H1 (cell line): ENCODE data around the gene ZNF500. TPM values are rescaled to one million over a fixed set of nuclear protein-coding genes. Genes with fewer than 3 reads are reported as not detected.

Experiments
- CTCF ChIA-PET: fragments of 300-600 bp; sonication (Branson Sonifier 250); formaldehyde crosslinking; loops from one replicate; lab custom pipeline; 2021; ENCODE audit not compliant: partially characterized antibody; lab: Charles Lee
- POLR2A ChIA-PET: fragments of 300-600 bp; sonication (Branson Sonifier 250); formaldehyde crosslinking; loops from one replicate; lab custom pipeline; 2021; ENCODE audit warnings: inconsistent platforms; ENCODE audit not compliant: partially characterized antibody; lab: Charles Lee
- DNase-seq, 2 experiments: peaks; one replicate each; pipeline versions ENCODE4 v3.0.0 to v3.0.0-alpha.2; 2010 to 2022; ENCODE audit warnings: low spot score in 2 of 2, low read depth in 1 of 2, mixed read lengths in 1 of 2
- FAIRE-seq: peaks from 2 replicates; lab custom pipeline; 2011; peaks lifted over from hg19 to GRCh38; lab: Jason Lieb, UNC
- H2AFZ ChIP-seq: 2 replicates; pipeline ENCODE4 v1.8.1; 2012; ENCODE audit warnings: low read length, inconsistent platforms
- H2AK5ac ChIP-seq: 2 replicates; pipeline ENCODE4 v1.6.1; 2013; ENCODE audit warnings: low read depth, low read length
- H2BK120ac ChIP-seq: replicated peaks from 2 replicates; pipeline ENCODE3; 2013; ENCODE audit warnings: low read depth, low read length, inconsistent platforms
- H2BK12ac ChIP-seq: 2 replicates; pipeline ENCODE4 v1.6.1; 2013; ENCODE audit warnings: low read depth, low read length
- H2BK15ac ChIP-seq: 2 replicates; pipeline ENCODE4 v1.6.1; 2013; ENCODE audit warnings: low read length
- H2BK20ac ChIP-seq: 2 replicates; pipeline ENCODE4 v1.6.1; 2013; ENCODE audit warnings: low read length
- H2BK5ac ChIP-seq: 2 replicates; pipeline ENCODE4 v1.6.1; 2013; ENCODE audit warnings: low read depth, low read length
- H3K14ac ChIP-seq: 2 replicates; pipeline ENCODE4 v1.6.1; 2013; ENCODE audit warnings: inconsistent platforms; ENCODE audit not compliant: insufficient read length
- H3K18ac ChIP-seq: 2 replicates; pipeline ENCODE4 v1.6.1; 2013; ENCODE audit warnings: low read length; ENCODE audit errors: extremely low read depth
- H3K23ac ChIP-seq: 2 replicates; pipeline ENCODE4 v1.6.1; 2013; ENCODE audit warnings: inconsistent platforms; ENCODE audit not compliant: insufficient read length
- H3K23me2 ChIP-seq: 2 replicates; pipeline ENCODE4 v1.6.1; 2013; ENCODE audit warnings: low read depth, low read length
- H3K27ac ChIP-seq: 2 replicates; pipeline ENCODE4 v1.6.1; 2011; ENCODE audit warnings: low read depth, low read length, inconsistent platforms
- H3K27me3 ChIP-seq, 4 experiments: replicated peaks in 1 of 4; 1 replicate in 1 of 4; 2 replicates in 3 of 4; pipeline versions ENCODE4 v1.6.1 to v1.8.1; 2011 to 2013; ENCODE audit warnings: low read length in 3 of 4, mild to moderate bottlenecking in 3 of 4, inconsistent platforms in 2 of 4, mixed read lengths in 2 of 4, moderate library complexity in 1 of 4; ENCODE audit not compliant: control insufficient read depth in 3 of 4, insufficient read depth in 3 of 4; ENCODE audit errors: extremely low read depth in 1 of 4
- H3K36me3 ChIP-seq, 4 experiments: 2 replicates each; pipeline versions ENCODE4 v1.6.1 to v1.8.1; 2011 to 2013; ENCODE audit warnings: mild to moderate bottlenecking in 4 of 4, low read length in 3 of 4, moderate library complexity in 2 of 4, control low read depth in 1 of 4, inconsistent platforms in 1 of 4; ENCODE audit not compliant: insufficient read depth in 4 of 4, control insufficient read depth in 2 of 4
- H3K4ac ChIP-seq: replicated peaks from 2 replicates; pipeline ENCODE3; 2013; ENCODE audit warnings: low read length, low read depth, mixed read lengths, inconsistent platforms; ENCODE audit not compliant: insufficient read length
- H3K4me1 ChIP-seq, 4 experiments: replicated peaks in 1 of 4; 1 replicate in 1 of 4; 2 replicates in 3 of 4; pipeline versions ENCODE4 v1.6.1 to v1.8.1; 2011 to 2013; ENCODE audit warnings: low read length in 3 of 4, inconsistent platforms in 2 of 4, mixed read lengths in 1 of 4; ENCODE audit not compliant: insufficient read depth in 4 of 4, control insufficient read depth in 3 of 4
- H3K4me2 ChIP-seq, 2 experiments: 2 replicates each; pipeline versions ENCODE4 v1.6.1 to v1.8.1; 2011 to 2013; ENCODE audit warnings: low read depth in 2 of 2, low read length in 2 of 2, control low read depth in 1 of 2, inconsistent platforms in 1 of 2, mild to moderate bottlenecking in 1 of 2; ENCODE audit not compliant: insufficient read depth in 1 of 2
- H3K4me3 ChIP-seq, 4 experiments: fragments of 200-600, 300-600 bp in 1 of 4; sonication (generic), shearing (Covaris generic), sonication (Bioruptor Twin) in 1 of 4; 2 replicates each; pipeline versions ENCODE4 v1.5.1 to v1.8.1; 2011 to 2016; ENCODE audit warnings: low read length in 4 of 4, low read depth in 3 of 4, control low read depth in 2 of 4, inconsistent platforms in 2 of 4, mild to moderate bottlenecking in 2 of 4, mixed read lengths in 1 of 4, moderate library complexity in 1 of 4; ENCODE audit not compliant: insufficient read depth in 2 of 4; ENCODE audit errors: extremely low read depth in 1 of 4
- H3K56ac ChIP-seq: replicated peaks from 2 replicates; pipeline ENCODE3; 2013; ENCODE audit warnings: low read depth, mild to moderate bottlenecking, mixed read lengths, low read length, inconsistent platforms; ENCODE audit not compliant: insufficient read length
- H3K79me1 ChIP-seq: 2 replicates; pipeline ENCODE4 v1.6.1; 2013; ENCODE audit warnings: low read depth, low read length, control low read depth
- H3K79me2 ChIP-seq, 2 experiments: 2 replicates each; pipeline versions ENCODE4 v1.6.1 to v1.8.1; 2012 to 2013; ENCODE audit warnings: low read length in 2 of 2, mild to moderate bottlenecking in 2 of 2, inconsistent platforms in 1 of 2; ENCODE audit not compliant: insufficient read depth in 2 of 2, control insufficient read depth in 1 of 2
- H3K9ac ChIP-seq, 4 experiments: replicated peaks in 1 of 4; 1 replicate in 1 of 4; 2 replicates in 3 of 4; pipeline versions ENCODE4 v1.6.1 to v1.8.1; 2011 to 2013; ENCODE audit warnings: low read depth in 3 of 4, low read length in 3 of 4, control low read depth in 2 of 4, mild to moderate bottlenecking in 2 of 4, moderate library complexity in 2 of 4, inconsistent platforms in 1 of 4; ENCODE audit errors: extremely low read depth in 1 of 4
- H3K9me3 ChIP-seq, 2 experiments: 2 replicates each; pipeline versions ENCODE4 v1.6.1 to v1.8.1; 2012 to 2013; ENCODE audit warnings: mild to moderate bottlenecking in 2 of 2, moderate library complexity in 2 of 2, control low read depth in 1 of 2, inconsistent platforms in 1 of 2, low read depth in 1 of 2, low read length in 1 of 2, mixed read lengths in 1 of 2; ENCODE audit not compliant: insufficient read depth in 2 of 2
- H4K20me1 ChIP-seq, 2 experiments: replicated peaks in 1 of 2; 2 replicates each; pipeline versions ENCODE3 to v1.8.1; 2011 to 2013; ENCODE audit warnings: inconsistent platforms in 2 of 2, low read length in 2 of 2, mild to moderate bottlenecking in 1 of 2; ENCODE audit not compliant: insufficient read depth in 2 of 2, control insufficient read depth in 1 of 2
- H4K5ac ChIP-seq: 2 replicates; pipeline ENCODE4 v1.6.1; 2013; ENCODE audit warnings: low read length, low read depth, mixed read lengths, inconsistent platforms; ENCODE audit not compliant: insufficient read length
- H4K8ac ChIP-seq: 2 replicates; pipeline ENCODE4 v1.8.0; 2013; ENCODE audit warnings: mild to moderate bottlenecking, moderate library complexity, low read length, inconsistent platforms; ENCODE audit not compliant: insufficient read depth; ENCODE audit errors: extremely low read depth
- H4K91ac ChIP-seq: replicated peaks from 2 replicates; pipeline ENCODE3; 2013; ENCODE audit warnings: low read length, mixed read lengths, inconsistent platforms; ENCODE audit not compliant: insufficient read length
- CEBPB ChIP-seq: IDR thresholded peaks from 2 replicates; pipeline ENCODE4 v1.6.1; 2012; ENCODE audit warnings: low read depth, low read length
- GABPA ChIP-seq: IDR thresholded peaks from 2 replicates; pipeline ENCODE4 v1.6.1; 2011; ENCODE audit warnings: mild to moderate bottlenecking, low read length, moderate library complexity, borderline replicate concordance; ENCODE audit not compliant: insufficient read depth
- HDAC6 ChIP-seq: IDR thresholded peaks from one replicate; pipeline ENCODE4 v1.7.1; 2012; ENCODE audit warnings: low read depth, mild to moderate bottlenecking, inconsistent platforms, low read length, moderate library complexity
- KDM1A ChIP-seq: fragments of 200-600, 300-600 bp; sonication (generic); IDR thresholded peaks from 2 replicates; pipeline ENCODE4 v1.7.1; 2016; ENCODE audit warnings: mild to moderate bottlenecking, low read length, borderline replicate concordance
- SP1 ChIP-seq: IDR thresholded peaks from 2 replicates; pipeline ENCODE4 v1.6.1; 2011; ENCODE audit warnings: low read depth, low read length
- WGBS, 2 experiments: shearing (Covaris generic) in 1 of 2; methylation state at CpG; one replicate each; pipeline versions ENCODE4 v1.1.6 to v1.1.7; 2013 to 2015; ENCODE audit warnings: low lambda C conversion rate in 2 of 2, mixed read lengths in 2 of 2, inconsistent platforms in 1 of 2, low coverage in 1 of 2, missing lambda C conversion rate in 1 of 2; ENCODE audit not compliant: insufficient replicate concordance in 2 of 2, insufficient coverage in 1 of 2, insufficient read length in 1 of 2; ENCODE audit errors: extremely low coverage in 1 of 2, missing lambda C conversion rate in 1 of 2; 5-methylcytosine and 5-hydroxymethylcytosine counted together
- polyA plus RNA-seq, 7 experiments: library from polyadenylated mRNA; depleted of rRNA in 3 of 7; stranded (reverse) in 5 of 7; unstranded in 2 of 7; fragments of >200 nt in 5 of 7; fragments of 200-250 nt in 2 of 7; gene quantifications; 1 replicate in 5 of 7; 2 replicates in 1 of 7; 4 replicates in 1 of 7; pipeline versions ENCODE4 v1.2.1 to v1.2.3, GENCODE V29; 2011 to 2013; ENCODE audit warnings: missing spikeins in 2 of 7, mixed read lengths in 2 of 7
- total RNA-seq: library from RNA; stranded (reverse); fragmentation: NEBNext Ultra II Directional; extraction: Animal tissue kit (Norgen Biotek cat#: 25700); gene quantifications from 2 replicates; pipeline ENCODE4 v1.2.1, GENCODE V29; 2021
- TF ChIP-seq, protein P1 (sequence below): IDR thresholded peaks from 2 replicates; pipeline ENCODE4 v1.6.1; 2012; ENCODE audit warnings: inconsistent platforms

ZNF500 gene
- total and polyA plus RNA-seq, 2 of the 8 experiments (the other 6 are each of a cell fraction or from before 2014, with no cell fraction given) = 10.3 to 10.4 TPM

DNA sequence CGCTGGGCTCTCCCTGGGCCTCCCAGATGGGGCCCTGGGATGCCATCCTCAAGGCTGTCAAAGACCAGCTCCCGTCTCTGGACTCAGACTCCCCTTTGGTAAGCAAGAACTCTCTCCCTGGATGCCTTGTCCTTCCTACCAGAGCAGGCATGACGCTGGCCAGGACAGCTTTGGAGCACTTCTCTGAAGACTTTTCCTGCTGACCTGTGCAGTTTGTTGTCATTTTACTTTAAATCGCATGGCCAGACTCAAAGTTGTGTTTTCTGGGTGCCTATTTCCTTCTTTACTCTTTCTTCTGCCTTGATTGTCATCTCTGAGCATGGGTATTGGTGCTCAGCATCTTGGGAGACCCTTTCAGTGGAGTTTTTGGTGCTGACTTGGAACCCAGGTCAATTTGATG, 30.4 kb downstream of the ZNF500 start:
- no peak overlapping the region for H3K4me2 ChIP-seq
- no peak overlapping the region for H2AK5ac ChIP-seq
- H2BK15ac ChIP-seq = no peak overlapping the region
- no peak overlapping the region for H3K14ac ChIP-seq
- no peak overlapping the region for H3K18ac ChIP-seq
- H3K9ac ChIP-seq = no peak overlapping the region
- no peak overlapping the region for H2AFZ ChIP-seq
- H4K5ac ChIP-seq = no peak overlapping the region
- no peaks in the 10 kb centered on the region for H3K36me3 ChIP-seq
- CTCF ChIA-PET = interaction anchor here (1.0 to 1.3 kb wide), 3 partner anchors 10 to 206 kb away, joined by 3 to 5 read pairs (median 3); no protein-coding TSS in a partner anchor
- H3K79me2 ChIP-seq = peaks cover 4 to 19% of the 10 kb centered on the region in 2 experiments; a peak in 3 of 4 replicates
- peaks cover 10% of the 10 kb centered on the region; the same call in 1 of the 2 replicates for H3K23me2 ChIP-seq
- H4K91ac ChIP-seq = no peak overlapping the region
- no peak overlapping the region for H3K27ac ChIP-seq
- peaks cover 0 to 4% (median 0%) of the 10 kb centered on the region in 4 experiments; a peak in 2 of 7 replicates for H3K4me1 ChIP-seq
- H4K20me1 ChIP-seq = peaks cover 0 to 2% of the 10 kb centered on the region in 2 experiments
- H3K9me3 ChIP-seq = no peaks in the 10 kb centered on the region
- no peak overlapping the region for H3K23ac ChIP-seq
- no peak overlapping the region for H3K4me3 ChIP-seq
- no peak overlapping the region for H2BK120ac ChIP-seq
- no peak for DNase-seq
- H2BK20ac ChIP-seq = no peak overlapping the region
- WGBS, 2 experiments = 82% methylated on average over 4 of the region's 4 CpGs; no CpG with 5 or more reads in 1 of the 2 experiments
- POLR2A ChIA-PET = interaction anchor here (1.0 to 5.0 kb wide), 5 partner anchors 8 to 122 kb away, joined by 3 to 30 read pairs (median 5); partner anchors contain the start of gene UBALD1
- H3K56ac ChIP-seq = no peak overlapping the region
- no peak for FAIRE-seq
- no peak overlapping the region for H2BK12ac ChIP-seq
- no peak overlapping the region for H2BK5ac ChIP-seq
- peaks cover 5% of the 10 kb centered on the region; the same call in 1 of the 2 replicates for H3K79me1 ChIP-seq
- TF ChIP-seq, protein P1, sequence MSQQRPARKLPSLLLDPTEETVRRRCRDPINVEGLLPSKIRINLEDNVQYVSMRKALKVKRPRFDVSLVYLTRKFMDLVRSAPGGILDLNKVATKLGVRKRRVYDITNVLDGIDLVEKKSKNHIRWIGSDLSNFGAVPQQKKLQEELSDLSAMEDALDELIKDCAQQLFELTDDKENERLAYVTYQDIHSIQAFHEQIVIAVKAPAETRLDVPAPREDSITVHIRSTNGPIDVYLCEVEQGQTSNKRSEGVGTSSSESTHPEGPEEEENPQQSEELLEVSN = no peak
- TF ChIP-seq HDAC6 (no peak), KDM1A (no peak), CEBPB (no peak), GABPA (no peak), SP1 (no peak)
- TF ChIP-seq, all 59 proteins: peak for 0
- Histone ChIP-seq H3K27me3 (peaks cover 0 to 4% (median under 1%) of the 10 kb centered on the region in 4 experiments; a peak in 2 of 7 replicates), H4K8ac (peak overlapping the region; percentile 43; the same call in 1 of the 2 replicates), H3K4ac (no peak overlapping the region)
